Measurements from ENCODE around the gene RPL35A. TPM values are rescaled to one million over a fixed set of nuclear protein-coding genes. Genes with fewer than 3 reads are reported as not detected.
"Not testable (repeated sequence)": the region's sequence is repeated elsewhere in the genome, so short reads cannot be mapped to it uniquely, and the experiment has no call there.

Gene RPL35A
- total and polyA plus RNA-seq, 2 experiments from 2014 or later = 1,070 to 2,096 TPM

DNA sequence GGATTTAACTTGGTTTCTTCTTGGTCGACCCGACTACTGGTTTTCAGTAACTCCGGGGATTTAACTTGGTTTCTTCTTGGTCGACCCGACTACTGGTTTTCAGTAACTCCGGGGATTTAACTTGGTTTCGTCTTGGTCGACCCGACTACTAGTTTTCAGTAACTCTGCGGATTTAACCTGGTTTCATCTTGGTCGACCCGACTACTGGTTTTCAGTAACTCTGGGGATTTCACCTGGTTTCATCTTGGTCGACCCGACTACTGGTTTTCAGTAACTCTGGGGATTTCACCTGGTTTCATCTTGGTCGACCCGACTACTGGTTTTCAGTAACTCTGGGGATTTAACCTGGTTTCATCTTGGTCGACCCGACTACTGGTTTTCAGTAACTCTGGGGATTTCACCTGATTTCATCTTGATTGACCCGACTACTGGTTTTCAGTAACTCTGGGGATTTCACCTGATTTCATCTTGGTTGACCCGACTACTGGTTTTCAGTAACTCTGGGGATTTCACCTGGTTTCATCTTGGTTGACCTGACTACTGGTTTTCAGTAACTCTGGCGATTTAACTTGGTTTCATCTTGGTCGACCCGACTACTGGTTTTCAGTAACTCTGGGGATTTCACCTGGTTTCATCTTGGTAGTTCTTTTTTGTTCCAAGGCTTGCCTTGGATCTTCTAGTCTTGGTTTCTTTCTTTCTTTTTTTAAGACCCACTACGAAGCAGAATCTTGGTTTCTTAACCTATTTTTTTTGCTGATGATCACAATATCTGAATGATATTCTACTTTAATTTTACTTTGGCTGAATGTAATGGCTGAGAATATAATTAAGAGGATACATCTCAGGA is 28.3 kb upstream of the RPL35A start:
- DNase-seq (ENCODE audit: low spot score); H3K27ac Mint-ChIP-seq; H2AFZ ChIP-seq; H3K36me3 ChIP-seq (ENCODE audit: insufficient read depth); ATAC-seq; H3F3A ChIP-seq (replicated peaks; ENCODE audit: low read depth); H3K79me2 ChIP-seq (replicated peaks; ENCODE audit: insufficient read depth); H3K4me2 ChIP-seq; H3K36me3 Mint-ChIP-seq (ENCODE audit: low read depth); H3K4me1 Mint-ChIP-seq; H3K27ac ChIP-seq (ENCODE audit: low read depth); H3K27me3 ChIP-seq (ENCODE audit: insufficient read depth); H4K20me1 ChIP-seq (replicated peaks; ENCODE audit: insufficient read depth); H3K4me3 Mint-ChIP-seq; H3K9me3 Mint-ChIP-seq; H3K9me2 ChIP-seq (ENCODE audit: insufficient read depth); H3K4me3 ChIP-seq; H3K27me3 Mint-ChIP-seq (ENCODE audit: insufficient read depth, low read depth, poor library complexity); H3K4me1 ChIP-seq (ENCODE audit: insufficient read depth): not testable (repeated sequence)

DNA sequence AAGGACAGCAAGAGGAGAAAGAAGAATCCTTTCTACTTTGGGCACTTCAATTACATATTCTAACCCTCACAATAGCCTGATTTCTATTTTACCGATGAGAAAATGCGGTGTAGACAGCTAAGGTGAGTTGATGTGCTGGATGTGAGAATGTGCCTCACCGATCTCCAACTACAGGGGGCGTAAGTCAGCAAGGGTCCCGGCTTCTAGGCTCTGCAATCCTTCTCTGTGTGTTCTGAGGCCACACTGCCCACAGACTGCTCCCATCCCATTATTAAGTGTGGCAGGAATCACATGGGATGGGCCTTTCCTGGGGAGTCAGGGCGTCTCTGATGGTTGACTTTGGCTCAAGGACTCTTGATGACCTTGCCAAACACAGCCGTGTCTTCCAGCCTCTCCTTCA is 23.6 kb upstream of the RPL35A start:
- no peak overlapping the region for H3K4me2 ChIP-seq
- H3K27ac Mint-ChIP-seq = no peak overlapping the region
- H3K4me1 Mint-ChIP-seq = no peaks in the 10 kb centered on the region
- DNase-seq (ENCODE audit: low spot score) = peak; percentile 76
- H3F3A ChIP-seq (replicated peaks; ENCODE audit: low read depth) = no peaks in the 10 kb centered on the region
- H3K9me2 ChIP-seq (ENCODE audit: insufficient read depth) = no peaks in the 10 kb centered on the region
- H3K4me3 ChIP-seq = no peak overlapping the region
- peak overlapping the region; percentile 38; the same call in 1 of the 2 replicates for H2AFZ ChIP-seq
- no peaks in the 10 kb centered on the region for H3K27me3 ChIP-seq (ENCODE audit: insufficient read depth)
- no peak overlapping the region for H3K27ac ChIP-seq (ENCODE audit: low read depth)
- ATAC-seq = peak; percentile 98
- no peaks in the 10 kb centered on the region for H3K4me1 ChIP-seq (ENCODE audit: insufficient read depth)
- TF ChIP-seq CTCF (conservative IDR thresholded peaks at IDR 0.05; ENCODE audit: low read depth in 2 of 2) (peak; percentile 81 to 87), ZNF331 (CRISPR knock-in tag; IDR thresholded peaks at IDR 0.05; ENCODE audit: low read depth) (no peak), STAT1 (IDR thresholded peaks at IDR 0.05; ENCODE audit: unreplicated experiment) (no peak)
- no peaks in the 10 kb centered on the region for H3K79me2 ChIP-seq (replicated peaks; ENCODE audit: insufficient read depth)
- no peak overlapping the region for H3K4me3 Mint-ChIP-seq
- H3K9me3 Mint-ChIP-seq = no peaks in the 10 kb centered on the region; the same call in 2 of the 3 replicates
- peaks cover 8% of the 10 kb centered on the region for H3K36me3 Mint-ChIP-seq (ENCODE audit: low read depth)
- H3K27me3 Mint-ChIP-seq (ENCODE audit: insufficient read depth, low read depth, poor library complexity) = no peaks in the 10 kb centered on the region
- no peaks in the 10 kb centered on the region for H4K20me1 ChIP-seq (replicated peaks; ENCODE audit: insufficient read depth)
- no peaks in the 10 kb centered on the region for H3K36me3 ChIP-seq (ENCODE audit: insufficient read depth)

GRCh38 chr3:197927578-197927977 is 22.4 kb upstream of the RPL35A start:
- H3F3A ChIP-seq (replicated peaks; ENCODE audit: low read depth); H3K36me3 ChIP-seq (ENCODE audit: insufficient read depth); H3K4me1 Mint-ChIP-seq; H3K4me3 Mint-ChIP-seq; H3K27ac ChIP-seq (ENCODE audit: low read depth); H3K9me3 Mint-ChIP-seq; H3K4me1 ChIP-seq (ENCODE audit: insufficient read depth); H3K27me3 Mint-ChIP-seq (ENCODE audit: insufficient read depth, low read depth, poor library complexity); H3K27ac Mint-ChIP-seq; H4K20me1 ChIP-seq (replicated peaks; ENCODE audit: insufficient read depth); DNase-seq (ENCODE audit: low spot score); H3K4me3 ChIP-seq; H2AFZ ChIP-seq; H3K4me2 ChIP-seq; ATAC-seq; H3K36me3 Mint-ChIP-seq (ENCODE audit: low read depth); H3K79me2 ChIP-seq (replicated peaks; ENCODE audit: insufficient read depth); H3K9me2 ChIP-seq (ENCODE audit: insufficient read depth); H3K27me3 ChIP-seq (ENCODE audit: insufficient read depth): not testable (repeated sequence)

Data from GM23338 (cell line).